T follicular helper cell (primary cell): ENCODE results near the gene EAPP.
"Not testable (repeated sequence)": the region's sequence is repeated elsewhere in the genome, so short reads cannot be mapped to it uniquely, and the experiment has no call there.

Experiments
- DNase-seq: peaks from one replicate; pipeline ENCODE4 v3.0.0-alpha.2; 2020; ENCODE audit warnings: low read depth
- total RNA-seq, 2 experiments: gene quantifications; one replicate each; lab custom pipeline; 2026; lab: John Stamatoyannopoulos, UW

EAPP gene, protein sequence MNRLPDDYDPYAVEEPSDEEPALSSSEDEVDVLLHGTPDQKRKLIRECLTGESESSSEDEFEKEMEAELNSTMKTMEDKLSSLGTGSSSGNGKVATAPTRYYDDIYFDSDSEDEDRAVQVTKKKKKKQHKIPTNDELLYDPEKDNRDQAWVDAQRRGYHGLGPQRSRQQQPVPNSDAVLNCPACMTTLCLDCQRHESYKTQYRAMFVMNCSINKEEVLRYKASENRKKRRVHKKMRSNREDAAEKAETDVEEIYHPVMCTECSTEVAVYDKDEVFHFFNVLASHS
- 55.3 to 58.2 reads per million in 2 experiments for total RNA-seq

DNA sequence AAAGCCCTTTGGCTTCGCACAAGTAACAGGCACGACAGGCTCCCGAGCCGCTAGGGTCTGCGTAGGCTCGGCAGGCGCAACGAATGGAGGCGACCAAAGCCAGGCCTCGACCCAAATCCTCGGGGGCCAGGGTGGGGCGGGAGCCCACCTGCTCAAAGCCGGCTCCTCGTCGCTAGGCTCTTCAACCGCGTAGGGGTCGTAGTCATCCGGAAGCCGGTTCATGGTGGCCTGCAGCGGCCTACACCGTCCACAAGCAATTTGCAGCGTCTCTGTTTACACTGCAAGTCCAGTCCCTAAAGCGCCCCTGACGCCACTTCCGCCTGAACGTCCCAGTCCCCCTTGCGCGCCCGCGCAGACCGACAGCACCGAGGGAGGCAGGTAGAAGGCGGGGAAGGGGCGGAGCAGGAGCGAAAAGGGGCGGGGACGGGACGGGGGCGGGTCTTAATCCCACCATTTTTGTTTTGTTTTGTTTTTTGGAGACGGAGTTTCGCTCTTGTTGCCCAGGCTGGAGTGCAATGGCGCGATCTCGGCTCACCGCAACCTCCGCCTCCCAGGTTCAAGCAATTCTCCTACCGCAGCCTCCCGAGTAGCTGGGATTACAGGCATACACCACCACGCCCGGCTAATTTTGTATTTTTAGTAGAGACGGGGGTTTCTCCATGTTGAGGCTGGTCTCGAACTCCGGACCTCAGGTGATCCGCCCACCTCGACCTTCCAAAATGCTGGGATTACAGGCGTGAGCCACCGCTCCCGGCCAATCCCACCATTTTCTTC, at the start of gene EAPP:
Gene EAPP, minus strand, starts transcription at position 295 of the 774 bp plus-strand sequence. Its CDS starts 73 bp downstream, at position 222.
- DNase-seq = peak; percentile 92

DNA sequence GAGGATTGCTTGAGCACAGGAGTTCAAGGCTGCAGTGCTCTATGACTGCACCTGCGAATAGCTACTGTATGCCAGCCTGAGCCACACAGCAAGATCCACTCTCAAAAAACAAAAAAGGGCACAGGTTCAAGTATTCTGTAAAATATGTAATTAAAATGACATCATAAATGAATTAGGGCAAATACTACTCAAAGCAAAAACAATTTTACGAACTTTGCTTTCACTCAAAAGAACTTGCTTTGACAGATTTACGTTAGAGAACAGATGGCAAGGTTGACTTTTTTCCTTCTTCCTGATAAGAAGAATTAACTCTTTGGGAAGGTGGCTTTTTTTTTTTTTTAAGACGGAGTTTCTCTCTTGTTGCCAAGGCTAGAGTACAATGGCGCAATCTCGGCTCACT, 44.0 kb upstream of the EAPP start:
- no peak for DNase-seq

DNA sequence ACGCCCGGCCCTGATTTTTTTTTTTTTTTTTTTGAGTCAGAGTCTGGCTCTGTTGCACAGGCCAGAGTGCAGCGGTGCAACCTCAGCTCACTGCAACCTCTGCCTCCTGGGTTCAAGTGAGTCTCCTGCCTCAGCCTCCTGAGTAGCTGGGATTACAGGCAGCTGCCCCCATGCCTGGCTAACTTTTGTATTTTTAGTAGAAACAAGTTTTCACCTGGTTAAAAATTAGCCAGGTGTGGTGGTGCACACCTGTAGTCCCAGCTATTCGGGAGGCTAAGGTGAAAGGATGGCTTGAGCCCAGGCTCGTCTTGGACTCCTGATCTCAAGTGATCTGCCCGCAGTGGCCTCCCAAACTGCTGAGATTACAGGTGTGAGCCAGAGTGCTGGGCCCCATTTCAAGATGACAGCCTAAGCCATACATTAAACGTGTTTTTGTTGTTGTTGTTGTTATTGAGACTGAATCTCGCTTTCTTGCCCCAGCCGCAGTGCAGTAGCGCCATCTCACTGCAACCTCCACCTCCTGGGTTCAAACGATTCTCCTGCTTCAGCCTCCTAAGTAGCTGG, 42.7 kb upstream of the EAPP start:
- no peak for DNase-seq

DNA sequence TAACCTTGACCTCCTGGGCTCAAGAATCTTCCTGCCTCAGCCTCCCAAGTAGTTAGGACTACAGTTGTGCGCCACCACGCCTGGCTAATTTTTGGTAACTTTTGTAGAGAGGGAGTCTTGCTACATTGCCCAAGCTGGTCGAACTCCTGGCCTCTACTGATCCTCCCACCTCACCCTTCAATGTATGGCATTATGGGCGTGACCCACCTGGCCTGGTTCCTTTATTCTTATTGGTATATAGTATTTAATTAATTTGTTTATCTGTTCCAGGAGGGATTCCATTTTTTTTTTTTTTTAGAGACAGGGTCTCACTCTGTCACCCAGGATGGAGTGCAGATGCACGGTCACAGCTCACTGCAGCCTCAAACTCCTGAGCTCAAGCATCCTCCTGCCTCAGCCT, 40.9 kb upstream of the EAPP start:
- DNase-seq = no peak

DNA sequence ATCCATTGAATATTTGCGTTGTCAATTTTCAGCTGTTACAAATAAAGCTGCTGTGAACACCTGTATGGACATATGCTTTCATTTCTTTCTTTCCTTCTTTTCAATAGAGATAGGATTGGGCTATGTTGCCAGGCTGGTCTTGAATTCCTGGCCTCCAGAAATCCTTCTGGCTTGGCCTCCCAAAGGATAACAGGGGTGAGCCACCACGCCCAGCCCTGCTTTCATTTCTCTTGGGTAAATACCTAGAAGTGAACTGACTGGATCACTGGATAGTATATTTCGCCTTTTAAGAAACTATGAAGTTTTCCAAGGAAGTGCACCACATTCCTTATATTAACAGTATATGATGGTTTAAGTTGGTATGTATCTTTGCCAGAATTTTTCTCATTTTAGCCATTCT, 32.3 kb upstream of the EAPP start:
- DNase-seq = no peak

DNA sequence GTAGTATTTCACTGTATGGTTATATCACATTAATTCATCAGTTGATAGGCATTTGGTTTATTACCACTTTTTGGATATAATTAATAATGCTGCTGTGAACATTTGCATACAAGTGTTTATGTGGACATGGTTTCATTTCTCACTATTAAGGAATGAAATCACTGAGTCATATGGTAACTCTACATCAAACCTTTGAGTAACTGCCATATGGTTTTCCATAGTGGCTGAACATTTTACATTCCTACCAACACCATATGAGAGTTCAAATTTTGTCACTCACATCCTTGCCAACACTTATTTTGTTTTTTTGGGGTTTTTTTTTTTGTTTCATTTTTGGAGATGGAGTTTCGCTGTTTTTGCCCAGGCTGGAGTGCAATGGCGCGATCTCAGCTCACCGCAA, 30.2 kb upstream of the EAPP start:
- DNase-seq = no peak

DNA sequence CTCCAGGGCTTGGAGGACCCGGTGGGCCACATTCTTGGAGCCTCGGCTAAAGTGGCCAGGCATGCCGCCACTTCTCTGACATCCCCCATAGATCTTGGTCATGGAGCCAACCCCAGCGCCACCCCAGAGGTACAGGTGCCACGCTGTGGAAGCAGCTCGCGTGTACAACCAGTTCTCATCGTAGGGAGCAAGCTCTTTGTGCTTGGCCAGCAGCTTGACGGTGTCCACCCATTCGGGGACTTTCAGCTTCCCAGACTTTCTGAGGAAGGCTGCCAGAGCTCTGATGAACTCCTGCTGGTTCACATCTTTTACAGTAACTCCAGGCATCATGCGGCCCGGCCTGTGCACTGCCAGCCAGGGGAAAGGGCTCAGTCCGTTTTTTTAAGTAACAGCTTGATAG, 29.3 kb upstream of the EAPP start:
- no peak for DNase-seq

DNA sequence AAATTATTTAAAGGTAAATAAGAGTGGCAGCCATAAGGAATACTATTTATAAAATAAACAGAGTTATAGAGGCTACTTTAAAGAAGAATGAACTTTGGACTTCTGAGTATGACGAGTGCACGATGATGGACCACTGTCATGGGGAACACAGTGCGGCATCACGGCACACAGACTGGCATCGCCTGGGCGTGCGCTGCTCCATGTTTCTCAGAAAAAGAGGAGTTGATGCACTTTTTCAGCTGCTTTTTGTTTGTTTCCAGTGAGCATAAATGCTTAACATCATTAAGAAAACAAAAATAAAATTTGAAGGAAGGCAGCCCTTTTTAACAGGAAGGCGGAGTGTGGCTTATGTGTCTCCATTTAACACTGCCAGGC, 23.3 kb upstream of the EAPP start:
- DNase-seq = no peak

DNA sequence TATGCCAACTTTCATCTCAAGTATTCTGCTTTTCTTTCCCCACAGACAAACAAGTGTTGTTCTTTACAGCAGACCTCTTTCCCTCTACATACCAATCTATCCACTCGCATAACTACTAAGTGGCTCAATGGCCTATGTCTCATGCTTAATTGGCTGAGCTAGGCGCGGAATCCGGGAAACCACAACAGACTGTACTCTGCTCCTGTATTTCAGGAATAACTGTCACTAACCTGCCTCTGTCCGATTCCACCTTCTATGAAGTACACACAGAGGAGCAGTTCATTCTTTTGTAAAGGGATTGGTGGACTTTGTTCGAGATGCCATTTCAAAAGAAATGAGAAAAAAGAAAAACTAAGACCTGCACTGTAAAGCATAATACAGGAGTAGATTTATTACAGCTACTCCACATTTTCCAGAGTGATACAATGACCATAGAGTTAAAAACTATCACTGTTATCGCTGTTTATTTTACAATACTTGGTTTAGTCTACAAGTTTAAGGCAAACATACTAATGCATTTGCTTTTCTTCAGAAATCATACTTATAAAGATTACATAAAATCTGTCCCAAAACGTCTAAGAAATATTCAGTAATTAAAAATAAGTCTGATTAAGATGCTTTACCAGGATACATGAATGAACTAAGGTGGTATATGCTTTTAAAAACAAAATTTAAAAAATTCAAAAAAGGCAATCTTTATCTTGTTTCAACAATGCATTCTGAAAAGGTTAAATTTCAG, 22.7 kb upstream of the EAPP start:
- DNase-seq = not testable (repeated sequence)

DNA sequence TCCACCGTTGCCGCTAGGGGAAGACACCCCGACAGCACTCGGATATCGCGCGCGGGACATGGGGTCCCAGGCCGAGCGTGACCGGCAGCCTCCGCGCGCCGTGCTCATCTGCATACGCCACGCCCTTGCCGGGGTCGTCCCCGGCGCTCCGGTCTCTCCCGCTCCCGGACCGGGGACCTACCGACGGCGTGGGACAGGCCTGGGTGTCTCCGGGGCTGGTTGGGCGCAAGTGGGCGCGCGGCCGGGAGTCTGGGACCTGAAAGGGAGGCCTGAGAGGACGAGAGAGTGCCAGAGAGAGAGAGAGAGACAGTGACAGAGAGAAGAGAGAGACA, 17.0 kb upstream of the EAPP start:
- DNase-seq = not testable (repeated sequence)

DNA sequence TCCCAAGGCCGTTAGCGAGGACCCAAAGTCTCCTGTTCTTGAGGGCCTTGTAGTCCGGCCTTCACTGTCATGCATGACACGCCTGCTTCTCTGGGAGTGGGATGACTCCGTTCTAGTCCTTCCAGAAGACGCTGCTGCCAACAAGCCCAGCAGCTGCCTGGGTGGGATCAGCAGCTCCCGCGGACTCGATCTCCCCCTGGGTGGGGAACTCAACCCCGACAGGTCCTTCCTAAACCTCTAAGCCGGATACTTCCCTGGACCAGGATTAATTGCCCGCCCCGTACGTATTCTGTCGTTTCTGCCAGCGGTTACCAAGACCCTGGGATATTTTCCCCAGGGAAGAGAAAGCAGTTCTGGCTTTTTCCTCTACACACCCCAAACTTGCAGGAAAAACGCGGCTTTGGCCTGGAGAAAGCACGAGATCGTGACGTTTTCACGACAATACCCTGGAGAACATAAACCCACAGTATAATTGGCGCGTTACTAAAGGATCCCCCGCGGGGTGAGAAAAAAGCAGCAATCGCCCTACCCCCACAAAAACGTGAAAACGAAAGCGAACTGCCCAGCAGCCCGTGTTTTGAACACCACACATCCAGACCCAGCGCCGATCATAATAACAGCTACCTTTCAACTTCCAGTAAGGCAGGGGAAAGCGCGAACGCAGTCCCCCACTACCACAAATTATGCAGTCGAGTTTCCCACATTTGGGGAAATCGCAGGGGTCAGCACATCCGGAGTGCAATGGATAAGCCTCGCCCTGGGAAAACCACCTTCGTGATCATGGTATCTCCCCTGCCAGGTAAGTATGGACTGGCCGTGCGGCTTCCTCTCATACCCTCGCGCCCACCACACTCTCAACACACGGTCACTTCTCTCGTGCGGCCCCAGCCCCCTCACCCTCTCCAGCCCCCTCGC, 16.3 kb upstream of the EAPP start:
- DNase-seq = not testable (repeated sequence)

DNA sequence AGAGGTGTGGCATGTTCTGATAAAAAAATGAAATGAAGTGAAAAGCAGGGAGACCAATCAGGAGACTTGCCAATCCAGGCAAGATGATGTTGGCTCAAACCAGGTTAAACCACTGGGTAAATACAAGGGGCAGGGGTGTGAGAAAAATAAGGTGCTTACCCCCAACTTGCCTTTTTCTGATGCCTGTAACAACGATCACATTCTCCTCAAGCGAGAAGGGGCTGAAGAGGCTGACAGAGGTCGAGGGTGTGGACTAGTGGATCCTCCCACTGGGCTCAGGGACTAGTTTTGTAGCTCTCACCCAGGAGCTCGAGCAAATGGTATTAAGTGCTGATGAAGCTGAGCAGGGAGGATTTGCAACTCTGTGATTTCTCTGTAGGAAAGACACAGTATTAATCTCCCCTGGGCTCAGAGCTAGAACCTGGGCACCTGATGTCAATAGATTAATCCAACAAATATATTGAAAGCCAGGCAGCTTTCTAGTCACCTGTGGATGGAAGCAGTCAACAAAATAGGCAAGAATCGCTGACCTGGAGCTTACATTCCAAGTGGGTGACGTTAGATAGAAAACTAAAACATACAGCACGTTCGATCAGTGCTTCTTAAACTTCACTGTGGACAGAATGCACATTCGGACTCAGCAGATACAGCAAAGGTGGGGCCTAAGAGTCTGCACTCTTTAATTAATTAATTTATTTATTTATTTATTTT, 15.2 kb upstream of the EAPP start:
- DNase-seq = no peak

DNA sequence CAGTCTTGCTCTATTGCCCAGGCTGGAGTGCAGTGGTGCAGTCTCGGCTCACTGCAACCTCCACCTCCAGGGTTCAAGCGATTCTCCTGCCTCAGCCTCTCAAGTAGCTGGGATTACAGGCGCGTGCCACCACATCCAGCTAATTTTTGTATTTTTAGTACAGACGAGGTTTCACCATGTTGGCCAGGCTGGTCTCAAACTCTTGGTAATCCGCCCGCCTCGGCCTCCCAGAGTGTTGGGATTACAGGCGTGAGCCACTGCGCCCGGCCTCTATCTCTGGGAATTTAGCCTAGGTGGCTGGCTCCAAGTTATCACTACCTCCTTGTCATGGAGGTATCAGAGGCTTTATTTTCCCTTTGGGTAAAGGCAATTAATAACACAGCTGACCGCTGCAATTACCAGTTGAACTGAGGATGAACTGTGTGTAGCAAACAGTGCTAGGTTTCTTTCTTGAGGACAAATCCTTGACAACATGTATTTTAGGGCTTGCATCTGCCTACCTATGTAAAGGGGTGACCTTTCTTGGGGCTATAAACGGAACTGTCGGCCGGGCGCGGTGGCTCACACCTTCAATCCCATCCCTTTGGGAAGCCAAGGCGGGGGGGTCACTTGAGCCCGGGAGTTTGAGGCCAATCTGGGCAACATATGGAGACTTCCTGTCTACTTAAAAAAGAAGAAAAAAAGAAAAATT, 9.9 kb upstream of the EAPP start:
- DNase-seq = not testable (repeated sequence)

DNA sequence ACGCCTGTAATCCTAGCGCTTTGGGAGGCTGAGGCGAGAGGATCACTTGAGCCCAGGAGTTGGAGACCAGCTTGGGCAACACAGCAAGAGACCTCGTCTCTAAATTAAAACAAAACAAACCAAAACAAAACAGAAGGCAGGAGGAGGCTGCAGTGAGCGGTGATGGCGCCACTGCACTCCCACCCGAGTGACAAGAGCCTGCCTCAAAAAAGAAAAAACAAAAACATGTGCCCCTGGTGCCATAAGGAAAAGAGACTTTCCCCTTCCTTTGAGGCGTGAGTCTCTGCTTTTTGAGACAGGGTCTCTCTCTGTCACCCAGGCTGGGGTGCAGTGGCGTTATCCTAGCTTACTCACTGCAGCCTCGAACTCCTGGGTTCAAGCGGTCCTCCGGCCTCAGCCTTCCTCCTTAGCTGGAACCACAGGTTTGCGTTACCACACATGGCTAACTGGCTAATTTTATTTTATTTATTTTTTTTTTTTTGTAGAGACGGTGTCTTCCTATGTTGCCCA, 9.0 kb upstream of the EAPP start:
- no peak for DNase-seq

DNA sequence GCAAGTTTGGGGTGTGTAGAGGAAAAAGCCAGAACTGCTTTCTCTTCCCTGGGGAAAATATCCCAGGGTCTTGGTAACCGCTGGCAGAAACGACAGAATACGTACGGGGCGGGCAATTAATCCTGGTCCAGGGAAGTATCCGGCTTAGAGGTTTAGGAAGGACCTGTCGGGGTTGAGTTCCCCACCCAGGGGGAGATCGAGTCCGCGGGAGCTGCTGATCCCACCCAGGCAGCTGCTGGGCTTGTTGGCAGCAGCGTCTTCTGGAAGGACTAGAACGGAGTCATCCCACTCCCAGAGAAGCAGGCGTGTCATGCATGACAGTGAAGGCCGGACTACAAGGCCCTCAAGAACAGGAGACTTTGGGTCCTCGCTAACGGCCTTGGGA, 7.6 kb upstream of the EAPP start:
- not testable (repeated sequence) for DNase-seq

DNA sequence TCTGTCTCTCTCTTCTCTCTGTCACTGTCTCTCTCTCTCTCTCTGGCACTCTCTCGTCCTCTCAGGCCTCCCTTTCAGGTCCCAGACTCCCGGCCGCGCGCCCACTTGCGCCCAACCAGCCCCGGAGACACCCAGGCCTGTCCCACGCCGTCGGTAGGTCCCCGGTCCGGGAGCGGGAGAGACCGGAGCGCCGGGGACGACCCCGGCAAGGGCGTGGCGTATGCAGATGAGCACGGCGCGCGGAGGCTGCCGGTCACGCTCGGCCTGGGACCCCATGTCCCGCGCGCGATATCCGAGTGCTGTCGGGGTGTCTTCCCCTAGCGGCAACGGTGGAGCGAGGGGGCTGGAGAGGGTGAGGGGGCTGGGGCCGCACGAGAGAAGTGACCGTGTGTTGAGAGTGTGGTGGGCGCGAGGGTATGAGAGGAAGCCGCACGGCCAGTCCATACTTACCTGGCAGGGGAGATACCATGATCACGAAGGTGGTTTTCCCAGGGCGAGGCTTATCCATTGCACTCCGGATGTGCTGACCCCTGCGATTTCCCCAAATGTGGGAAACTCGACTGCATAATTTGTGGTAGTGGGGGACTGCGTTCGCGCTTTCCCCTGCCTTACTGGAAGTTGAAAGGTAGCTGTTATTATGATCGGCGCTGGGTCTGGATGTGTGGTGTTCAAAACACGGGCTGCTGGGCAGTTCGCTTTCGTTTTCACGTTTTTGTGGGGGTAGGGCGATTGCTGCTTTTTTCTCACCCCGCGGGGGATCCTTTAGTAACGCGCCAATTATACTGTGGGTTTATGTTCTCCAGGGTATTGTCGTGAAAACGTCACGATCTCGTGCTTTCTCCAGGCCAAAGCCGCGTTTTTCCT, 7.0 kb upstream of the EAPP start:
- DNase-seq = not testable (repeated sequence)

DNA sequence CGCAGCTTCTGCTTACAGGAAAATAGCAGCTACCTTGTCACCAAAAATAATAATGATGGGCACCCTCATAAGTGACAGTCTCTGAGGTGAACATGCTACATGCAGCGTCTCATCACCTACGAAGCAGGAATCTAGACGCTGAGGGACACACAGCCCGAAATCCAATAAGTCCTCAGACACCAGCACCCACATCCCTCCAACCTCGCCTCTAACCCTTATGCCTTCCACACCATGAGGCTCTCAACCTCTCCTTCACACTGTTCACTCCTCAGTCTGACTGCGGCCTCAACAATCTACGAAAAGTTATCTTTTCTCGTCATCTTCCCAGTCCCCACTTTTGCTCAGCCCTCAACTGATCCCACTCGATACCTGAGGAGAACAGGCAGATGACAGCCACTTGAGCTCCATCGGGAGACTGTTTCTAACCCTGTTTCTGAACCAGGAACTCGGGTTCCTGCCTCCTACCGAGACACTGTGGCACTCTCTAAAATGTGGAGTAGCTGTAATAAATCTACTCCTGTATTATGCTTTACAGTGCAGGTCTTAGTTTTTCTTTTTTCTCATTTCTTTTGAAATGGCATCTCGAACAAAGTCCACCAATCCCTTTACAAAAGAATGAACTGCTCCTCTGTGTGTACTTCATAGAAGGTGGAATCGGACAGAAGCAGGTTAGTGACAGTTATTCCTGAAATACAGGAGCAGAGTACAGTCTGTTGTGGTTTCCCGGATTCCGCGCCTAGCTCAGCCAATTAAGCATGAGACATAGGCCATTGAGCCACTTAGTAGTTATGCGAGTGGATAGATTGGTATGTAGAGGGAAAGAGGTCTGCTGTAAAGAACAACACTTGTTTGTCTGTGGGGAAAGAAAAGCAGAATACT, 919 bp upstream of the EAPP start:
- not testable (repeated sequence) for DNase-seq

DNA sequence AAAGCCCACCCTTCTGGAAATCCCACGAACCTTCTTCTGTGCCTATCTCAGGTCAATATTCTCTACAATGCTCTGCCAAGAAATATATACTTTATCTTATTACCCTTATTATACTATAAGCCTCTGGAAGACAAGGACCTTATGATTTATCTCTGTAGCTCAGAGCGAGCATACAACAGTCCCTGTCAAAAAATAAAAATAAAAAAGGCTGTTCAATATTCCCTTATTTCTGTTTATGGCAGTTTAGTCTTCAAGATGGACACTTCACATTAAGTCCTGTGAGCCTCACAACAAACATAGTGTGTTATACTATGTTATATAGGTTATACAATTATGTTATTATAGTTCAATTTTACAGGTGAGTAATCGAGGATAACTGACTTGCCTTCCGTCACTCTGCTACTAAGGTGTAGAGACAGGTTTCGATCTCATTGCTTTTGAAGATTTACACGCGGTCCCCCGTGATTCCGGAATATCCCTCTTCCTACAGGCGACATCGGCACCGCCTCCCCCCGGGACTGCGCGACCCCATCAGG, 562 bp downstream of the EAPP start:
- no peak for DNase-seq
